Fibroblast of lung (primary cell): ENCODE results near the gene THOC3. TPM values are rescaled to one million over a fixed set of nuclear protein-coding genes. Genes with fewer than 3 reads are reported as not detected.
"Not testable (repeated sequence)": the region's sequence is repeated elsewhere in the genome, so short reads cannot be mapped to it uniquely, and the experiment has no call there.

Source experiments
- DNase-seq, 2 donors: peaks; one replicate each; pipeline versions ENCODE4 v3.0.0 to v3.0.0-alpha.2; 2010; ENCODE audit warnings: low read depth in 2 of 2
- H2AFZ ChIP-seq: 2 replicates; pipeline ENCODE4 v1.5.1; 2012; ENCODE audit warnings: low read length, control low read depth, inconsistent platforms
- H3K27ac ChIP-seq: 2 replicates; pipeline ENCODE4 v1.5.1; 2011; ENCODE audit warnings: low read length, control low read depth; ENCODE audit not compliant: insufficient read depth
- H3K27me3 ChIP-seq: 2 replicates; pipeline ENCODE4 v1.5.1; 2011; ENCODE audit warnings: mild to moderate bottlenecking, low read length; ENCODE audit not compliant: control insufficient read depth, insufficient read depth
- H3K36me3 ChIP-seq: 2 replicates; pipeline ENCODE4 v1.5.1; 2011; ENCODE audit warnings: low read length; ENCODE audit not compliant: control insufficient read depth, insufficient read depth
- H3K4me1 ChIP-seq: 2 replicates; pipeline ENCODE4 v1.5.1; 2011; ENCODE audit warnings: low read length; ENCODE audit not compliant: control insufficient read depth, insufficient read depth; ENCODE audit errors: extremely low read depth
- H3K4me2 ChIP-seq: 2 replicates; pipeline ENCODE4 v1.5.1; 2011; ENCODE audit warnings: low read length, control low read depth; ENCODE audit not compliant: insufficient read depth; ENCODE audit errors: extremely low read depth
- H3K4me3 ChIP-seq, 4 experiments: fragments of 200-600 bp in 1 of 4; sonication (generic) in 1 of 4; replicated peaks in 1 of 4; 2 replicates each; pipeline ENCODE4 v1.5.1; 2011 to 2016; ENCODE audit warnings: low read length in 4 of 4, low read depth in 3 of 4, mild to moderate bottlenecking in 3 of 4, control low read depth in 2 of 4, inconsistent platforms in 1 of 4, mixed read lengths in 1 of 4; ENCODE audit not compliant: insufficient read depth in 1 of 4; ENCODE audit errors: control extremely low read depth in 1 of 4
- H3K79me2 ChIP-seq: 2 replicates; pipeline ENCODE4 v1.5.1; 2012; ENCODE audit warnings: mild to moderate bottlenecking, low read length, inconsistent platforms; ENCODE audit not compliant: control insufficient read depth, insufficient read depth
- H3K9ac ChIP-seq: 2 replicates; pipeline ENCODE4 v1.5.1; 2011; ENCODE audit warnings: mild to moderate bottlenecking, low read length, control low read depth; ENCODE audit not compliant: insufficient read depth
- H3K9me3 ChIP-seq: 2 replicates; pipeline ENCODE4 v1.5.1; 2012; ENCODE audit warnings: low read depth, low read length; ENCODE audit not compliant: control insufficient read depth, insufficient read depth
- H4K20me1 ChIP-seq: 2 replicates; pipeline ENCODE4 v1.5.1; 2011; ENCODE audit warnings: low read length; ENCODE audit not compliant: control insufficient read depth, insufficient read depth; ENCODE audit errors: extremely low read depth
- polyA plus RNA-seq, 2 donors: library from polyadenylated mRNA; depleted of rRNA in 1 of 2; stranded (reverse) in 1 of 2; unstranded in 1 of 2; fragments of >200 nt; gene quantifications; 2 replicates each; pipeline ENCODE4 v1.2.1, GENCODE V29; 2011 to 2012; ENCODE audit warnings: missing spikeins in 1 of 2
- total RNA-seq: library from RNA; depleted of rRNA; stranded (reverse); fragments of >200 nt; gene quantifications from 2 replicates; pipeline ENCODE4 v1.2.1, GENCODE V29; 2014

Gene THOC3
- total and polyA plus RNA-seq, 2 donors (not counting 1 experiment from before 2014, with no cell fraction given), result 25.2 to 29.6 TPM

GRCh38 chr5:175962329-175962728 is 5.8 kb downstream of the THOC3 start:
- not testable (repeated sequence) for H3K36me3 ChIP-seq, H3K4me3 ChIP-seq, H3K27me3 ChIP-seq, H3K4me1 ChIP-seq, H3K9ac ChIP-seq, H2AFZ ChIP-seq, H3K27ac ChIP-seq, H4K20me1 ChIP-seq, H3K79me2 ChIP-seq, H3K9me3 ChIP-seq, H3K4me2 ChIP-seq
- DNase-seq, result peak in 1 of 2 donors; percentile 8

- not testable (repeated sequence) for H3K4me3 ChIP-seq, H3K36me3 ChIP-seq, H3K27me3 ChIP-seq, H3K9me3 ChIP-seq, H3K4me1 ChIP-seq, H3K4me2 ChIP-seq, DNase-seq, H3K79me2 ChIP-seq, H3K27ac ChIP-seq, H2AFZ ChIP-seq, H3K9ac ChIP-seq, H4K20me1 ChIP-seq
Observed at GRCh38 chr5:175960228-175960627, 7.9 kb downstream of the THOC3 start.

GRCh38 chr5:175958515-175958914 is 9.6 kb downstream of the THOC3 start:
- not testable (repeated sequence) for H3K36me3 ChIP-seq, H3K4me1 ChIP-seq, H3K9ac ChIP-seq, H3K4me2 ChIP-seq, DNase-seq, H3K27ac ChIP-seq, H3K27me3 ChIP-seq, H3K79me2 ChIP-seq, H3K4me3 ChIP-seq, H3K9me3 ChIP-seq, H2AFZ ChIP-seq, H4K20me1 ChIP-seq

GRCh38 chr5:175954107-175954506 is 14.0 kb downstream of the THOC3 start:
- H3K4me3 ChIP-seq, DNase-seq, H3K9ac ChIP-seq, H3K4me1 ChIP-seq, H3K4me2 ChIP-seq, H3K36me3 ChIP-seq, H4K20me1 ChIP-seq, H3K27me3 ChIP-seq, H2AFZ ChIP-seq, H3K9me3 ChIP-seq, H3K27ac ChIP-seq, H3K79me2 ChIP-seq: not testable (repeated sequence)

GRCh38 chr5:175952810-175953209 is 15.3 kb downstream of the THOC3 start:
- not testable (repeated sequence) for H3K4me1 ChIP-seq, H3K4me3 ChIP-seq, H3K9me3 ChIP-seq, H3K27me3 ChIP-seq, H3K36me3 ChIP-seq, H3K79me2 ChIP-seq, H3K9ac ChIP-seq, H3K27ac ChIP-seq, H4K20me1 ChIP-seq, H3K4me2 ChIP-seq, DNase-seq, H2AFZ ChIP-seq

GRCh38 chr5:175951339-175951969 is 16.7 kb downstream of the THOC3 start:
- not testable (repeated sequence) for H3K4me2 ChIP-seq, H3K4me3 ChIP-seq, H3K4me1 ChIP-seq, H3K27ac ChIP-seq, H3K27me3 ChIP-seq, H3K9ac ChIP-seq, DNase-seq, H3K9me3 ChIP-seq, H2AFZ ChIP-seq, H3K36me3 ChIP-seq, H3K79me2 ChIP-seq, H4K20me1 ChIP-seq
